MM.1S (cell line): Measurements from ENCODE around the gene MFRP.

ENCODE experiments used
- DNase-seq: peaks from one replicate; pipeline ENCODE4 v3.0.0-alpha.2; 2015
- H2AFZ ChIP-seq: fragments of 300-600 bp; sonication (generic); 2 replicates; pipeline ENCODE4 v1.6.0; 2016; ENCODE audit warnings: antibody characterized with exemption, low read length
- H3F3A ChIP-seq: fragments of 300-600 bp; sonication (generic); 2 replicates; pipeline ENCODE4 v1.6.1; 2016; ENCODE audit warnings: mild to moderate bottlenecking, antibody characterized with exemption, low read length, moderate library complexity, mixed read lengths; ENCODE audit not compliant: insufficient read depth
- H3K27ac ChIP-seq: fragments of 300-600 bp; sonication (generic); 2 replicates; pipeline ENCODE4 v1.5.1; 2016; ENCODE audit warnings: mild to moderate bottlenecking, low read length
- H3K27me3 ChIP-seq: fragments of 300-600 bp; sonication (generic); replicated peaks from 2 replicates; pipeline ENCODE4 v1.6.0; 2016; ENCODE audit warnings: low read length; ENCODE audit not compliant: insufficient read depth
- H3K36me3 ChIP-seq: fragments of 300-600 bp; sonication (generic); replicated peaks from 2 replicates; pipeline ENCODE4 v1.6.1; 2016; ENCODE audit warnings: mild to moderate bottlenecking, low read length, mixed read lengths; ENCODE audit not compliant: insufficient read depth
- H3K4me1 ChIP-seq: fragments of 300-600 bp; sonication (generic); 2 replicates; pipeline ENCODE4 v1.6.1; 2016; ENCODE audit warnings: low read length, mixed read lengths
- H3K4me2 ChIP-seq: fragments of 300-600 bp; sonication (generic); 2 replicates; pipeline ENCODE4 v1.6.0; 2016; ENCODE audit warnings: low read depth, low read length
- H3K4me3 ChIP-seq: fragments of 300-600 bp; sonication (generic); 2 replicates; pipeline ENCODE4 v1.5.1; 2016; ENCODE audit warnings: low read length, mixed read lengths
- H3K79me2 ChIP-seq: fragments of 300-600 bp; sonication (generic); 2 replicates; pipeline ENCODE4 v1.6.1; 2016; ENCODE audit warnings: mixed run types, low read length, mixed read lengths
- H3K9ac ChIP-seq: fragments of 300-600 bp; sonication (generic); 2 replicates; pipeline ENCODE4 v1.6.1; 2016; ENCODE audit warnings: low read length, mixed read lengths
- H3K9me2 ChIP-seq: fragments of 300-600 bp; sonication (generic); replicated peaks from 2 replicates; pipeline ENCODE4 v1.6.1; 2016; ENCODE audit warnings: mild to moderate bottlenecking, low read length, mixed read lengths; ENCODE audit not compliant: insufficient read depth
- H3K9me3 ChIP-seq: fragments of 300-600 bp; sonication (generic); replicated peaks from 2 replicates; pipeline ENCODE4 v1.6.1; 2016; ENCODE audit warnings: mild to moderate bottlenecking, low read length, mixed read lengths; ENCODE audit not compliant: insufficient read depth
- H4K20me1 ChIP-seq: fragments of 300-600 bp; sonication (generic); 2 replicates; pipeline ENCODE4 v1.6.1; 2016; ENCODE audit warnings: mild to moderate bottlenecking, low read length, moderate library complexity, mixed read lengths; ENCODE audit not compliant: insufficient read depth
- CTCF ChIP-seq: fragments of 300-600 bp; sonication (generic); IDR thresholded peaks from 2 replicates; pipeline ENCODE4 v1.5.1; 2016; ENCODE audit warnings: antibody characterized with exemption, low read length, mixed read lengths
- EZH2 ChIP-seq: fragments of 300-600 bp; sonication (generic); optimal IDR thresholded peaks from 2 replicates; pipeline ENCODE3; 2017; ENCODE audit warnings: low read depth, mild to moderate bottlenecking, antibody characterized with exemption, low read length, mixed read lengths
- EZH2phosphoT487 ChIP-seq: fragments of 300-600 bp; sonication (generic); IDR thresholded peaks from 2 replicates; pipeline ENCODE4 v1.6.1; 2018; ENCODE audit warnings: antibody characterized with exemption, low read length

The MFRP gene

GRCh38 chr11:119345685-119346084 is 820 bp downstream of the MFRP start:
- DNase-seq = no peak
- no peak overlapping the region for H3K27ac ChIP-seq
- no peaks in the 10 kb centered on the region for H3K9me3 ChIP-seq
- no peak overlapping the region for H3K4me2 ChIP-seq
- H4K20me1 ChIP-seq = no peaks in the 10 kb centered on the region
- no peaks in the 10 kb centered on the region for H3K79me2 ChIP-seq
- no peak overlapping the region for H3K9ac ChIP-seq
- TF ChIP-seq EZH2phosphoT487 = no peak
- TF ChIP-seq EZH2 = no peak
- TF ChIP-seq CTCF = no peak
- no peak overlapping the region for H3K4me3 ChIP-seq
- 0 out of 2 replicates have a peak, but pooled peaks cover 5% of the 10 kb centered on the region for H3K4me1 ChIP-seq
- no peaks in the 10 kb centered on the region for H3K36me3 ChIP-seq
- H3K27me3 ChIP-seq = peaks cover 89% of the 10 kb centered on the region
- no peaks in the 10 kb centered on the region for H3K9me2 ChIP-seq
- no peak overlapping the region for H2AFZ ChIP-seq
- H3F3A ChIP-seq = no peaks in the 10 kb centered on the region

GRCh38 chr11:119344291-119345010 is 2.1 kb downstream of the MFRP start:
- H3K9ac ChIP-seq = no peak overlapping the region
- H3K4me3 ChIP-seq = no peak overlapping the region
- H3F3A ChIP-seq = no peaks in the 10 kb centered on the region
- 0 out of 2 replicates have a peak, but pooled peaks cover 5% of the 10 kb centered on the region for H3K4me1 ChIP-seq
- no peaks in the 10 kb centered on the region for H3K9me3 ChIP-seq
- no peak overlapping the region for H2AFZ ChIP-seq
- DNase-seq = no peak
- H3K27ac ChIP-seq = no peak overlapping the region
- H3K9me2 ChIP-seq = no peaks in the 10 kb centered on the region
- H3K4me2 ChIP-seq = no peak overlapping the region
- H3K27me3 ChIP-seq = peaks cover 86% of the 10 kb centered on the region
- H3K79me2 ChIP-seq = no peaks in the 10 kb centered on the region
- H3K36me3 ChIP-seq = no peaks in the 10 kb centered on the region
- H4K20me1 ChIP-seq = no peaks in the 10 kb centered on the region
- TF ChIP-seq CTCF = no peak
- no peak for TF ChIP-seq EZH2phosphoT487
- no peak for TF ChIP-seq EZH2

- no peak overlapping the region for H3K4me2 ChIP-seq
- no peak for TF ChIP-seq CTCF
- TF ChIP-seq EZH2 = no peak
- no peak for TF ChIP-seq EZH2phosphoT487
- H3K9me2 ChIP-seq = no peaks in the 10 kb centered on the region
- H3K27ac ChIP-seq = no peak overlapping the region
- no peak overlapping the region for H3K4me3 ChIP-seq
- DNase-seq = no peak
- no peaks in the 10 kb centered on the region for H3K79me2 ChIP-seq
- peaks cover 86% of the 10 kb centered on the region for H3K27me3 ChIP-seq
- H3F3A ChIP-seq = no peaks in the 10 kb centered on the region
- H3K9me3 ChIP-seq = no peaks in the 10 kb centered on the region
- no peak overlapping the region for H3K9ac ChIP-seq
- 0 out of 2 replicates have a peak, but pooled peaks cover 5% of the 10 kb centered on the region for H3K4me1 ChIP-seq
- H4K20me1 ChIP-seq = no peaks in the 10 kb centered on the region
- H3K36me3 ChIP-seq = no peaks in the 10 kb centered on the region
- H2AFZ ChIP-seq = no peak overlapping the region
These were observed 2.8 kb downstream of the MFRP start for GRCh38 chr11:119343726-119344125.
